CD4-positive, alpha-beta memory T cell (primary cell): Measurements from ENCODE around the gene GGPS1. TPM values are rescaled to one million over a fixed set of nuclear protein-coding genes. Genes with fewer than 3 reads are reported as not detected.

ENCODE experiments used
- CTCF ChIA-PET: fragments of 350-600 bp; sonication (Branson Sonifier 250); formaldehyde crosslinking; loops from one replicate; lab custom pipeline; 2021; ENCODE audit warnings: inconsistent platforms; ENCODE audit not compliant: partially characterized antibody; lab: Charles Lee
- POLR2A ChIA-PET: fragments of 350-600 bp; sonication (Branson Sonifier 250); formaldehyde crosslinking; loops from one replicate; lab custom pipeline; 2021; ENCODE audit not compliant: partially characterized antibody; lab: Charles Lee
- DNase-seq, 5 donors: peaks; one replicate each; pipeline versions ENCODE4 v3.0.0 to v3.0.0-alpha.2; 2020 to 2022; ENCODE audit warnings: mixed read lengths in 1 of 5
- H3K27ac ChIP-seq: one replicate; pipeline ENCODE4 v1.7.0; 2013; ENCODE audit warnings: low read depth, low read length
- H3K27me3 ChIP-seq: 2 replicates; pipeline ENCODE4 v1.7.0; 2013; ENCODE audit warnings: mild to moderate bottlenecking, low read length, moderate library complexity; ENCODE audit not compliant: insufficient read depth
- H3K36me3 ChIP-seq: 2 replicates; pipeline ENCODE4 v1.7.0; 2013; ENCODE audit warnings: mild to moderate bottlenecking, low read length, moderate library complexity; ENCODE audit not compliant: insufficient read depth
- H3K4me1 ChIP-seq: 2 replicates; pipeline ENCODE4 v1.7.0; 2013; ENCODE audit warnings: mild to moderate bottlenecking, low read length, moderate library complexity; ENCODE audit not compliant: insufficient read depth
- H3K4me3 ChIP-seq, 2 donors: one replicate each; pipeline ENCODE4 v1.7.0; 2013; ENCODE audit warnings: low read length in 2 of 2, mild to moderate bottlenecking in 1 of 2
- H3K9me3 ChIP-seq, 2 donors: one replicate each; pipeline ENCODE4 v1.7.0; 2013; ENCODE audit warnings: low read length in 2 of 2, control low read depth in 1 of 2; ENCODE audit not compliant: control insufficient read depth in 1 of 2
- H3K27ac Mint-ChIP-seq, 7 donors: one replicate each; pipeline ENCODE4 v1.8.0; 2020 to 2021; ENCODE audit warnings: mixed read lengths in 7 of 7, mild to moderate bottlenecking in 6 of 7, inconsistent platforms in 3 of 7, moderate library complexity in 3 of 7
- H3K27me3 Mint-ChIP-seq, 2 donors: one replicate each; pipeline ENCODE4 v1.8.0; 2020 to 2021; ENCODE audit warnings: mixed read lengths in 2 of 2
- H3K36me3 Mint-ChIP-seq, 2 donors: one replicate each; pipeline ENCODE4 v1.8.0; 2020 to 2021; ENCODE audit warnings: mixed read lengths in 2 of 2, inconsistent platforms in 1 of 2, mild to moderate bottlenecking in 1 of 2
- H3K4me1 Mint-ChIP-seq, 4 donors: one replicate each; pipeline ENCODE4 v1.8.0; 2020 to 2021; ENCODE audit warnings: mixed read lengths in 4 of 4, mild to moderate bottlenecking in 1 of 4
- H3K4me3 Mint-ChIP-seq, 8 donors: one replicate each; pipeline ENCODE4 v1.8.0; 2020 to 2021; ENCODE audit warnings: mixed read lengths in 8 of 8, mild to moderate bottlenecking in 7 of 8, moderate library complexity in 6 of 8, inconsistent platforms in 3 of 8
- H3K9me3 Mint-ChIP-seq, 8 donors: one replicate each; pipeline ENCODE4 v1.8.0; 2020 to 2021; ENCODE audit warnings: mixed read lengths in 8 of 8, mild to moderate bottlenecking in 5 of 8, inconsistent platforms in 3 of 8, moderate library complexity in 1 of 8
- intact Hi-C: fragments of 100-400 bp; cut with micrococcal nuclease; formaldehyde crosslinking; loops from one replicate; pipeline ENCODE4 v1.15.1; 2023
- polyA plus RNA-seq, 2 donors: library from polyadenylated mRNA; unstranded; fragments of 300-500 nt; fragmentation: Illumina TruSeq; gene quantifications; one replicate each; pipeline ENCODE4 v1.2.3, GENCODE V29; 2021
- total RNA-seq, 2 experiments: library from RNA; stranded (reverse); gene quantifications; one replicate each; pipeline ENCODE4 v1.2.3, GENCODE V29; 2021

The GGPS1 gene
- total and polyA plus RNA-seq, 4 experiments from 2014 or later, result 50.3 to 79.5 (median 65.2) TPM

GRCh38 chr1:235325854-235326253 is 2.5 kb upstream of the GGPS1 start:
- Mint-ChIP-seq H3K4me1 (peaks cover 36 to 57% (median 48%) of the 10 kb centered on the region in 4 donors), H3K27me3 (no peaks in the 10 kb centered on the region), H3K4me3 (peak overlapping the region; percentile 94 to 99 (median 98)), H3K36me3 (peaks cover 15 to 48% of the 10 kb centered on the region in 2 donors), H3K9me3 (peaks cover 0 to 6% (median 0%) of the 10 kb centered on the region in 8 donors), H3K27ac (peak overlapping the region in 6 of 7 donors; percentile 78 to 97 (median 96))
- Histone ChIP-seq H3K36me3 (no peaks in the 10 kb centered on the region), H3K4me1 (peaks cover 74% of the 10 kb centered on the region), H3K9me3 (no peaks in the 10 kb centered on the region), H3K27me3 (no peaks in the 10 kb centered on the region), H3K4me3 (peak overlapping the region; percentile 15 to 93), H3K27ac (peak overlapping the region; percentile 99)
- no peak for DNase-seq
- CTCF ChIA-PET, result interaction anchor here (1.3 kb wide), 1 partner anchor 12 kb away, joined by 3 read pairs; no protein-coding TSS in a partner anchor
- POLR2A ChIA-PET, result interaction anchor here (1.6 to 1.8 kb wide), 2 partner anchors 21 to 90 kb away, joined by 6 to 7 read pairs; no protein-coding TSS in a partner anchor
- intact Hi-C loops, result loop anchor here (5.0 kb wide), 1 partner anchor 849 kb away; the partner anchor contains the start of gene TARBP1

- H3K36me3 ChIP-seq, result no peaks in the 10 kb centered on the region
- DNase-seq, result peak; percentile 71 to 85 (median 78)
- ChIA-PET POLR2A (interaction anchor here (0.6 to 2.7 kb wide), 8 partner anchors 10 to 166 kb away, joined by 3 to 19 read pairs (median 3); partner anchors contain the start of gene RBM34), CTCF (interaction anchor here (0.8 to 1.3 kb wide), 2 partner anchors 13 to 224 kb away, joined by 3 read pairs; no protein-coding TSS in a partner anchor)
- no peaks in the 10 kb centered on the region for H3K27me3 Mint-ChIP-seq
- peak overlapping the region; percentile 88 to 93 for H3K4me3 ChIP-seq
- H3K4me3 Mint-ChIP-seq, result peak overlapping the region; percentile 94 to 99 (median 98)
- H3K4me1 ChIP-seq, result peaks cover 74% of the 10 kb centered on the region
- intact Hi-C loops, result loop anchor here (5.0 kb wide), 1 partner anchor 850 kb away; the partner anchor contains the start of gene TARBP1
- peak overlapping the region; percentile 99 for H3K27ac ChIP-seq
- no peaks in the 10 kb centered on the region for H3K9me3 ChIP-seq
- H3K27ac Mint-ChIP-seq, result peak overlapping the region in 6 of 7 donors; percentile 94 to 99 (median 96)
- peaks cover 11 to 43% of the 10 kb centered on the region in 2 donors for H3K36me3 Mint-ChIP-seq
- no peaks in the 10 kb centered on the region for H3K27me3 ChIP-seq
- peaks cover 38 to 47% (median 43%) of the 10 kb centered on the region in 4 donors for H3K4me1 Mint-ChIP-seq
- peaks cover 0 to 6% (median 0%) of the 10 kb centered on the region in 8 donors for H3K9me3 Mint-ChIP-seq
These were observed 1.4 kb upstream of the GGPS1 start for GRCh38 chr1:235326719-235327558.

DNA sequence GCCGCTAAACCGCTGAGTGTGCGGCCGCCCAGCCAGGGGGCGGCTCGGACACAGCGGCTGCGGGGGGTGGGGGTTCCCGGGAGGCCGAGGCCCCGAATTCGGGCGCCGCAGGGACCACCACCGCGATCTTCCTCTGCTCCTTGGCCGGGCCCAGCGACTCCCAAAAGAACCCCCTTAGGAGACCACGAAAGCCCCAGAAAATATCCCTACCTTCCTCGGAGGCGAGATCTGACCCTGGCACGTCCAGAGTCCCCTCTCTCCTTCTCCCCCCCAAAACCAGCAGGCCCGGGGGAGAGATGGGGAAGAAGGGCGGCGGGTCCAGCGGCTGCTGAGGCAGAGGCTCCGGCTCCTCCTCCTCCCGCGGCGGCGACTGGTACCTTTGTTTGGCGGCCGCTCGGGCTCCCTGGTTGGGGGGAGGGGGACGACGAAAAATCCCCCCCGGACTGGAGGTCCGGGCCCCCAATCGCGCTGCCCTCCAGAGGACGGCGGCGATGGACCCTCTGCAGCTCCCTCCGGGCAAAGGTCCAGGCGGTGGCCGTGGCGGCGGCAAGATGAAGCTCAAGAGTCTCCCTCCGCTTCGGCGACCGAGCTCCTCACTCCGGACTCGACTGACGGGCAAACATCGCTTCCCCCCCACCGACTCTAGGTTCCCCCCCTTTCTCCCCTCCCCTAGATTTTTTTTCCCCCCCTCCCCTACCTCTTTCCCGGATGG is 655 bp upstream of the GGPS1 start, which contains the start of gene ARID4B:
ARID4B (minus strand) TSS at position 621 of the 712 bp plus-strand sequence. CDS start 1,260 bp downstream, outside the sequence.
- DNase-seq, result no peak
- H3K9me3 Mint-ChIP-seq, result peaks cover 0 to 6% (median 0%) of the 10 kb centered on the region in 8 donors
- H3K4me3 Mint-ChIP-seq, result peak within 1 kb of the TSS; percentile 94 to 99 (median 98)
- Histone ChIP-seq H3K36me3 (no peaks in the 10 kb centered on the region), H3K9me3 (no peaks in the 10 kb centered on the region), H3K4me1 (peaks cover 74% of the 10 kb centered on the region), H3K27me3 (no peaks in the 10 kb centered on the region), H3K4me3 (peak within 1 kb of the TSS; percentile 88 to 93), H3K27ac (peak within 1 kb of the TSS; percentile 99)
- peak within 1 kb of the TSS in 6 of 7 donors; percentile 94 to 99 (median 96) for H3K27ac Mint-ChIP-seq
- H3K4me1 Mint-ChIP-seq, result peaks cover 36 to 39% (median 38%) of the 10 kb centered on the region in 4 donors
- H3K27me3 Mint-ChIP-seq, result no peaks in the 10 kb centered on the region
- peaks cover 3 to 38% of the 10 kb centered on the region in 2 donors for H3K36me3 Mint-ChIP-seq
- intact Hi-C loops, result loop anchor here (1.0 to 5.0 kb wide), 10 partner anchors 23 to 850 kb away; partner anchors contain the start of genes B3GALNT2, RBM34, TARBP1 and TBCE
- ChIA-PET POLR2A (interaction anchor here (0.8 to 2.7 kb wide), 13 partner anchors 9 to 177 kb away, joined by 3 to 19 read pairs (median 4); partner anchors contain the start of genes B3GALNT2 and RBM34), CTCF (interaction anchor here (0.6 to 2.8 kb wide), 2 partner anchors 40 to 43 kb away, joined by 3 to 8 read pairs; partner anchors contain the start of gene TBCE)

GRCh38 chr1:235329139-235329902 is 951 bp downstream of the GGPS1 start:
- H3K4me1 ChIP-seq, result peaks cover 70% of the 10 kb centered on the region
- no peak overlapping the region for H3K4me3 Mint-ChIP-seq
- peaks cover 3 to 35% of the 10 kb centered on the region in 2 donors for H3K36me3 Mint-ChIP-seq
- H3K9me3 ChIP-seq, result no peaks in the 10 kb centered on the region
- H3K4me1 Mint-ChIP-seq, result peaks cover 27 to 38% (median 35%) of the 10 kb centered on the region in 4 donors
- ChIA-PET CTCF (interaction anchor here (0.9 to 2.9 kb wide), 4 partner anchors 39 to 87 kb away, joined by 3 to 16 read pairs (median 6); partner anchors contain the start of gene TBCE), POLR2A (interaction anchor here (0.6 to 2.7 kb wide), 20 partner anchors 8 to 202 kb away, joined by 3 to 19 read pairs (median 4); partner anchors contain the start of genes B3GALNT2, RBM34 and TBCE)
- H3K36me3 ChIP-seq, result no peaks in the 10 kb centered on the region
- H3K27me3 ChIP-seq, result no peaks in the 10 kb centered on the region
- H3K27ac ChIP-seq, result peak overlapping the region; percentile 89
- no peak overlapping the region for H3K27ac Mint-ChIP-seq
- DNase-seq, result peak in 2 of 5 donors; percentile 67 to 75
- H3K4me3 ChIP-seq, result peak overlapping the region; percentile 51 to 80
- intact Hi-C loops, result loop anchor here (2.0 to 5.0 kb wide), 3 partner anchors 25 to 852 kb away; partner anchors contain the start of genes RBM34 and TARBP1
- H3K27me3 Mint-ChIP-seq, result no peaks in the 10 kb centered on the region
- peaks cover 0 to 6% (median 0%) of the 10 kb centered on the region in 8 donors for H3K9me3 Mint-ChIP-seq

GRCh38 chr1:235330918-235331285 is 2.5 kb downstream of the GGPS1 start:
- Histone ChIP-seq H3K27me3 (no peaks in the 10 kb centered on the region), H3K4me1 (peaks cover 54% of the 10 kb centered on the region), H3K27ac (peak overlapping the region; percentile 89), H3K9me3 (no peaks in the 10 kb centered on the region), H3K36me3 (peaks cover 2% of the 10 kb centered on the region), H3K4me3 (peak overlapping the region; percentile 55 to 80)
- ChIA-PET CTCF (interaction anchor here (0.7 to 2.9 kb wide), 8 partner anchors 10 to 208 kb away, joined by 3 to 16 read pairs (median 3); no protein-coding TSS in a partner anchor), POLR2A (interaction anchor here (0.7 to 1.6 kb wide), 3 partner anchors 20 to 204 kb away, joined by 3 to 6 read pairs (median 4); no protein-coding TSS in a partner anchor)
- H3K4me1 Mint-ChIP-seq, result peaks cover 11 to 32% (median 31%) of the 10 kb centered on the region in 4 donors
- H3K36me3 Mint-ChIP-seq, result peaks cover 3 to 26% of the 10 kb centered on the region in 2 donors
- H3K27ac Mint-ChIP-seq, result peak overlapping the region in 1 of 7 donors; percentile 87
- H3K9me3 Mint-ChIP-seq, result peaks cover 0 to 6% (median 0%) of the 10 kb centered on the region in 8 donors
- no peak overlapping the region for H3K4me3 Mint-ChIP-seq
- DNase-seq, result no peak
- no peaks in the 10 kb centered on the region for H3K27me3 Mint-ChIP-seq
- intact Hi-C loops, result no loop called here
